Measurements from ENCODE around the gene NPNT.
"Not testable (repeated sequence)": the region's sequence is repeated elsewhere in the genome, so short reads cannot be mapped to it uniquely, and the experiment has no call there.

The NPNT gene, protein sequence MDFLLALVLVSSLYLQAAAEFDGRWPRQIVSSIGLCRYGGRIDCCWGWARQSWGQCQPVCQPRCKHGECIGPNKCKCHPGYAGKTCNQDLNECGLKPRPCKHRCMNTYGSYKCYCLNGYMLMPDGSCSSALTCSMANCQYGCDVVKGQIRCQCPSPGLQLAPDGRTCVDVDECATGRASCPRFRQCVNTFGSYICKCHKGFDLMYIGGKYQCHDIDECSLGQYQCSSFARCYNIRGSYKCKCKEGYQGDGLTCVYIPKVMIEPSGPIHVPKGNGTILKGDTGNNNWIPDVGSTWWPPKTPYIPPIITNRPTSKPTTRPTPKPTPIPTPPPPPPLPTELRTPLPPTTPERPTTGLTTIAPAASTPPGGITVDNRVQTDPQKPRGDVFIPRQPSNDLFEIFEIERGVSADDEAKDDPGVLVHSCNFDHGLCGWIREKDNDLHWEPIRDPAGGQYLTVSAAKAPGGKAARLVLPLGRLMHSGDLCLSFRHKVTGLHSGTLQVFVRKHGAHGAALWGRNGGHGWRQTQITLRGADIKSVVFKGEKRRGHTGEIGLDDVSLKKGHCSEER

GRCh38 chr4:105894660-105895582 lies at the start of gene NPNT:
NPNT (plus strand) TSS chr4:105895471; CDS start chr4:105895653, 182 bp downstream.
- no peak for TF ChIP-seq CTCF (conservative IDR thresholded peaks at IDR 0.05)
- peak within 1 kb of the TSS; percentile 72 for H3K27ac ChIP-seq

GRCh38 chr4:105845559-105845958 lies 49.7 kb upstream of the NPNT start:
- no peak for TF ChIP-seq CTCF (conservative IDR thresholded peaks at IDR 0.05)
- peak overlapping the region; percentile 52 for H3K27ac ChIP-seq

DNA sequence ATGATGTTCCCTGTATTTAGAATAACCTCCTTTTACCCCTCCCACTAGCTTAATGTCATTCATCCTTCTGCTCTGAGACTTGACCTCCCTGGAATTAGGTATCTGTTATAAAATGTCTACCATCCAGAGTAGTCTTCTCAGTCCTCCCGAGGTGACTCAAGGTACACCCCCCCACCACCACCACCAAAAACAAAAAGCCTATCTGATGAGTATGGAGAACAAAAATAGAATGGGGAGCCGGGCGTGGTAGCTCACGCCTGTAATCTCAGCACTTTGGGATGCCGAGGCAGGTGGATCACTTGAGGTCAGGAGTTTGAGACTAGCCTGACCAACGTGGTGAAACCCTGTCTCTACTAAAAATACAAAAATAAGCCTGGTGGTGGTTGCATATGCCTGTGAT lies 46.9 kb upstream of the NPNT start:
- H3K27ac ChIP-seq = not testable (repeated sequence)

DNA sequence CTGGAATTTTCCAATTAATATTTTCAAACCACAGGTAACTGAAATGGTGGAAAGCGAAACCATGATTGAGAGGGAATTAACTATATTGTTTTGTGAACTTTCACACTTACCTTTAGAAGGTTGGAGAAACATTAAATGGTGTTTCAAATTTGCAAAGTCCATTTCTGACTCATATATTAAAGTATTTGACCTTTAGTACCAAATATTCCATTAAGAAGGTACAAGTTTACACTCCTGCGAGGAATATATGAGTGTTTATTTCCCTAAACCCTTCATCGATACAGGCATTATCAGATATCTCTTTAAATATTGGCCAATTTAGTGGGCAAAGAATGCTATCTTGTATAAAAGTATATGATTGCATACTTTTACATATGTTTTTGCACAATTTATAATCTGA lies 44.1 kb upstream of the NPNT start:
- H3K27ac ChIP-seq = no peak overlapping the region
- no peak for TF ChIP-seq CTCF (conservative IDR thresholded peaks at IDR 0.05)

GRCh38 chr4:105852230-105852629 lies 43.0 kb upstream of the NPNT start:
- H3K27ac ChIP-seq = not testable (repeated sequence)

GRCh38 chr4:105858466-105859040 lies 36.7 kb upstream of the NPNT start:
- TF ChIP-seq CTCF (conservative IDR thresholded peaks at IDR 0.05) = no peak
- no peak overlapping the region for H3K27ac ChIP-seq

GRCh38 chr4:105859233-105859632 lies 36.0 kb upstream of the NPNT start:
- TF ChIP-seq CTCF (conservative IDR thresholded peaks at IDR 0.05) = no peak
- no peak overlapping the region for H3K27ac ChIP-seq

- TF ChIP-seq CTCF (conservative IDR thresholded peaks at IDR 0.05) = no peak
- H3K27ac ChIP-seq = no peak overlapping the region
Measured at GRCh38 chr4:105870963-105871362, 24.3 kb upstream of the NPNT start.

All from VCaP (cell line).